UCSD-AML1 (cell line): ENCODE measurements around the gene HIC1.

ENCODE experiments used
- DNase-seq: peaks from one replicate; lab custom pipeline; 2025; ENCODE audit not compliant: unreplicated experiment; lab: John Stamatoyannopoulos, UW

Gene HIC1

DNA sequence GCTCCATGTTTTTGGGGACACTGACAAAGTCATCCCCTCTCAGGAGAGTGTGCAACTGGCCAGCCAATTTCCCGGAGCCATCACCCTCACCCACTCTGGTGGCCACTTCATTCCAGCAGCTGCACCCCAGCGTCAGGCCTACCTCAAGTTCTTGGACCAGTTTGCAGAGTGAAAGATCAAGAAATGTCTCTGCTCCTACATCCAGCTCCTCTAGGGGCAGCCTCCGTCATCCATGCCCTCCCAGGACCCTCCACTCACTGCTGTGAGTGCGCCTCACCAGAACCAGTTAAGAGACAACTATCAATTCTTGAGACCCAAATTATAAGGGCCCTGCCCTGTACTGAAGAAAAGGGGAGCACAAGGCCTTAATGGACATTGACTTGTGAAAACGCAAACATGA is 12.0 kb upstream of the HIC1 start:
- DNase-seq = no peak

DNA sequence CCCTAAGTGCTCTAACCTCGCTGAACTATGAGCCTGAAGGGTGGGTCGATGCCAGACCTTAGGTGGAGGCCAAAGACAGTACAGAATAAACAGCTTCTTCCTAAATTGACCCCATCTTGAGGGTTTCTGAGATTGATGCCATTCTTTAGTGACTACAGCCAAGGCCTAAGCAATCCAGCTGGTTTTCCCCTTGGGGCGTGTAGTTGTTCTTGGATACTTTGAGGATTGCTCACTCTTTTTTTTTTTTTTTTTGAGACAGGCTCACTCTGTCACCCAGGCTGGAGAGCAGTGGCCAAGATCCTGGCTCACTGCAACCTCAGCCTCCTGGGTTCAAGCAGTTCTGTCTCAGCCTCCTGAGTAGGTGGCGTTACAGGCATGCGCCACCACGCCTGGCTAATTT is 11.1 kb upstream of the HIC1 start:
- DNase-seq = no peak

DNA sequence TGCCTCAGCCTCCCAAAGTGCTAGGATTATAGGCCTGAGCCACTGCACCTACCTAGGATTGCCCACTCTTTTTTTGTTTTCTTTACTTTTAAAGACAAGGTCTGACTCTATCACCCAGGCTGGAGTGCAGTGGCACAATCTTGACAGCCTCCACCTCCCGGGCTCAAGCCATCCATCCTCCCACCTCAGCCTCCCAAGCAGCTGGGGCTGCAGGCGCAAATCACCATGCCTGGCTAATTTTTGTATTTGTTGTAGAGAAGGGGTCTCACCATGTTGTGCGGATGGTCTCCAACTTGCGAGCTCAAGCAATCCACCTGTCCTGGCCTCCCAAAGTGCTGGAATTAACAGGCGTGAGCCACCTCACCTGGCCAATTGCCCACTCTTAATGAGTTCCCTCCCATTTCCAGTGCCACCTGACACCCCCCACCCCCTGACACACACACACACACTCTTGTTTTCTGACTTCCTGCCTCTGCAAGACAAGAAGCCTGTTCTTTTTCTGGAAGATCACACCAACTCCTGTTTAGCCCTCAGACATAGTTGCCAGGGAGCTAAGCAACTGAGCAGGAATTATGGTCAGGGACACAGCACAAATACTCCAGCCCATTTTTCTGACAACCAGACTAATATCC is 10.5 kb upstream of the HIC1 start:
- no peak for DNase-seq

GRCh38 chr17:2047590-2047989 is 7.3 kb upstream of the HIC1 start:
- DNase-seq = no peak

- no peak for DNase-seq
Observed at GRCh38 chr17:2048805-2049204, 6.1 kb upstream of the HIC1 start.

DNA sequence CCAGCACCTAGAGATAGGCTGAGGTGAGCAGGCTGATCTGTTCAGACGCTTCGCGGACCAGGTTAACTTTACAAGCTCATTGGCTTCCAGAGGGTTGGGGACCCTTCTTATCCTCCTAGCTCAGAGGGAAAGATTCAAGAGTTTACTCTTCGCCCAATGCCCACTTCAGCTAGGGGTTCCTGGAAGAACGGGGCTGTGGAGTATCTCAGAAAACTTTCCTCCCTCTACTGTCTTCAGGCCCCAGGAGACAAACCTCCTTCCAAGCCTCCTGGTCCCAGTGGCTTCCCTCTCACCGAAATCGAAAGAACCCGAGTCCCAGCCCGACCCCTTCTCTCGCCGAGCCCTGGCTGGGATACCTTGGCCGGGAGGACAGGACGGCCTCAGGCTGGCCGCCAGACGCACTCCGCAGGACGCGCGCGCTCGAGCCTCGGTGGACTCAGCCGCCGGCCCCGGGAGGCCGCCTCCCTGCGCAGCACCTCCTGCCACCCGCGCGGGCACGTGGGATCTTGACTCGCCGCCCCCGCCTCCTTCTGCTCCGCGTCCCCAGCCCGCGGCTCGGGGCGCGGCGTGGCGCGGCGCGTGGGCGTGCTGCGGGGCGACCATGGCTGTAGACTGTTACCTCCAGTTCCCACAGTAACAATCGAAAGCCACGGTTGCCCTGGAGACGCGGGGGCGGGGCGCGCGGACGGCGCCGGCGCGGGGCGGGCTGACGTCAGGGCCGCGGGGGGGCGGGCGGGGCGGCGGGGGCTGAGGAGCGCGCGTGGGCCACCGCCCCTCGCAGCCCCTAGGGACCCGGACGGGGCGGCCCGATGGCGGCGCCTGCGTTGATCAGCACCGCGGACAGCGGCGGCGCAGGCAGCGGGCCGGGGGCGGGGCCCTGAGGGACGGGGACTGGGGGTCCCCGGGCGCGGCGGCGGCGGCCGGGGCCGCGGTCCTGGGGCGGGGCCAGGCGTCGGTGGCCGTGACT is 5.3 kb upstream of the HIC1 start:
- peak; percentile 87 for DNase-seq

GRCh38 chr17:2050300-2051060 is 4.4 kb upstream of the HIC1 start:
- peak; percentile 79 for DNase-seq

- no peak for DNase-seq
Observed at GRCh38 chr17:2051061-2051932, 3.6 kb upstream of the HIC1 start.

GRCh38 chr17:2051933-2052559 is 2.9 kb upstream of the HIC1 start:
- no peak for DNase-seq

GRCh38 chr17:2053380-2054261 is 1.3 kb upstream of the HIC1 start:
- DNase-seq = peak; percentile 75

GRCh38 chr17:2054262-2054511 is 716 bp upstream of the HIC1 start:
- no peak for DNase-seq

DNA sequence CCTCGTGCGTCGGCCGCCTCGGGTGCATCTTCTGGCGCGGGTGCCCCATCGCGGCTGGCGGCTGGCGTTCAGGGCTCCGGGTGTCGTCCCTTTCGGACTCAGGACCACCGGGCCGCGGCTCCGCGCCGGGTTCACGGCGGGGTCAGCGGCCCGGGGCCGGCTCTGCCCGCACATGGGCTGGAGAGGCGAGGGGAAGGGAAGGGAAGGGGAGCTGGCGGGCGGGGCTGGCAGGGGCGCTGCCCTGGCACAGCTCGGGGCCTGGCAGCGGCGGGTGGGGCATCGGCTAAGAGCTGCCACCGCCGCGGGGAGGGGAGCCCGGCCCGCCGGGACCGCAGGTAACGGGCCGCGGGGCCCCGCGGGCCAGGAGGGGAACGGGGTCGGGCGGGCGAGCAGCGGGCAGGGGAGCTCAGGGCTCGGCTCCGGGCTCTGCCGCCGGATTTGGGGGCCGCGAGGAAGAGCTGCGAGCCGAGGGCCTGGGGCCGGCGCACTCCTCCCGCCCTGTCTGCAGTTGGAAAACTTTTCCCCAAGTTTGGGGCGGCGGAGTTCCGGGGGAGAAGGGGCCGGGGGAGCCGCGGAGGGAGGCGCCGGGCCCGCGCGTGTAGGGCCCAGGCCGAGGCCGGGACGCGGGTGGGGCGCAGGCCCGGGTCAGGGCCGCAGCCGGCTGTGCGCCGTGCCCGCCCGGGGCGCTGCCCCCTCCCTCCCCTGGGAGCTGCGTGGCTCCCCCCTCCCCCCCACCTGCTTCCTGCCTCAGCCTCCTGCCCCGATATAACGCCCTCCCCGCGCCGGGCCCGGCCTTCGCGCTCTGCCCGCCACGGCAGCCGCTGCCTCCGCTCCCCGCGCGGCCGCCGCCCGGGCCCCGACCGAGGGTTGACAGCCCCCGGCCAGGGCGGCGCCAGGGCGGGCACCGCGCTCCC is 646 bp downstream of the HIC1 start:
- DNase-seq = no peak

- DNase-seq = no peak
Observed at GRCh38 chr17:2056206-2057174, 1.6 kb downstream of the HIC1 start.

DNA sequence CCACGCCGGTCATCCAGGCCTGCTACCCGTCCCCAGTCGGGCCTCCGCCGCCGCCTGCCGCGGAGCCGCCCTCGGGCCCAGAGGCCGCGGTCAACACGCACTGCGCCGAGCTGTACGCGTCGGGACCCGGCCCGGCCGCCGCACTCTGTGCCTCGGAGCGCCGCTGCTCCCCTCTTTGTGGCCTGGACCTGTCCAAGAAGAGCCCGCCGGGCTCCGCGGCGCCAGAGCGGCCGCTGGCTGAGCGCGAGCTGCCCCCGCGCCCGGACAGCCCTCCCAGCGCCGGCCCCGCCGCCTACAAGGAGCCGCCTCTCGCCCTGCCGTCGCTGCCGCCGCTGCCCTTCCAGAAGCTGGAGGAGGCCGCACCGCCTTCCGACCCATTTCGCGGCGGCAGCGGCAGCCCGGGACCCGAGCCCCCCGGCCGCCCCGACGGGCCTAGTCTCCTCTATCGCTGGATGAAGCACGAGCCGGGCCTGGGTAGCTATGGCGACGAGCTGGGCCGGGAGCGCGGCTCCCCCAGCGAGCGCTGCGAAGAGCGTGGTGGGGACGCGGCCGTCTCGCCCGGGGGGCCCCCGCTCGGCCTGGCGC is 2.4 kb downstream of the HIC1 start:
- DNase-seq = no peak

GRCh38 chr17:2057760-2058585 is 3.1 kb downstream of the HIC1 start:
- DNase-seq = no peak
